Measurements from ENCODE around the gene RAB11FIP3.

The RAB11FIP3 gene

GRCh38 chr16:424033-424622 lies 1.3 kb upstream of the RAB11FIP3 start:
- no peak for TF ChIP-seq CTCF (IDR thresholded peaks at IDR 0.05; ENCODE audit: borderline replicate concordance, insufficient read depth, low read depth, low read length)
- no peak overlapping the region for H3K4me3 ChIP-seq (ENCODE audit: low read depth, low read length)

GRCh38 chr16:424623-425081 lies 797 bp upstream of the RAB11FIP3 start:
- peak overlapping the region; percentile 82 for H3K4me3 ChIP-seq (ENCODE audit: low read depth, low read length)
- TF ChIP-seq CTCF (IDR thresholded peaks at IDR 0.05; ENCODE audit: borderline replicate concordance, insufficient read depth, low read depth, low read length), result no peak

- H3K4me3 ChIP-seq (ENCODE audit: low read depth, low read length), result peak overlapping the region; percentile 82
- no peak for TF ChIP-seq CTCF (IDR thresholded peaks at IDR 0.05; ENCODE audit: borderline replicate concordance, insufficient read depth, low read depth, low read length)
Observed at GRCh38 chr16:425740-426114, 278 bp downstream of the RAB11FIP3 start.

GRCh38 chr16:426115-426905 lies 861 bp downstream of the RAB11FIP3 start:
- H3K4me3 ChIP-seq (ENCODE audit: low read depth, low read length), result peak overlapping the region; percentile 82
- TF ChIP-seq CTCF (IDR thresholded peaks at IDR 0.05; ENCODE audit: borderline replicate concordance, insufficient read depth, low read depth, low read length), result no peak

GRCh38 chr16:426906-427249 lies 1.4 kb downstream of the RAB11FIP3 start:
- H3K4me3 ChIP-seq (ENCODE audit: low read depth, low read length), result peak overlapping the region; percentile 82
- TF ChIP-seq CTCF (IDR thresholded peaks at IDR 0.05; ENCODE audit: borderline replicate concordance, insufficient read depth, low read depth, low read length), result no peak

- no peak for TF ChIP-seq CTCF (IDR thresholded peaks at IDR 0.05; ENCODE audit: borderline replicate concordance, insufficient read depth, low read depth, low read length)
- peak overlapping the region; percentile 82 for H3K4me3 ChIP-seq (ENCODE audit: low read depth, low read length)
Observed at GRCh38 chr16:427250-427649, 1.8 kb downstream of the RAB11FIP3 start.

GRCh38 chr16:430904-431303 lies 5.5 kb downstream of the RAB11FIP3 start:
- no peak for TF ChIP-seq CTCF (IDR thresholded peaks at IDR 0.05; ENCODE audit: borderline replicate concordance, insufficient read depth, low read depth, low read length)
- H3K4me3 ChIP-seq (ENCODE audit: low read depth, low read length), result no peak overlapping the region
